Measurements from ENCODE around the gene TUBA8. TPM values are rescaled to one million over a fixed set of nuclear protein-coding genes. Genes with fewer than 3 reads are reported as not detected.
A peak's percentile ranks its signal among the peaks of the same experiment; 100 is the strongest.

Gene TUBA8
- total RNA-seq, 4 donors from 2014 or later, result 1.7 to 7.1 (median 2.6) TPM

DNA sequence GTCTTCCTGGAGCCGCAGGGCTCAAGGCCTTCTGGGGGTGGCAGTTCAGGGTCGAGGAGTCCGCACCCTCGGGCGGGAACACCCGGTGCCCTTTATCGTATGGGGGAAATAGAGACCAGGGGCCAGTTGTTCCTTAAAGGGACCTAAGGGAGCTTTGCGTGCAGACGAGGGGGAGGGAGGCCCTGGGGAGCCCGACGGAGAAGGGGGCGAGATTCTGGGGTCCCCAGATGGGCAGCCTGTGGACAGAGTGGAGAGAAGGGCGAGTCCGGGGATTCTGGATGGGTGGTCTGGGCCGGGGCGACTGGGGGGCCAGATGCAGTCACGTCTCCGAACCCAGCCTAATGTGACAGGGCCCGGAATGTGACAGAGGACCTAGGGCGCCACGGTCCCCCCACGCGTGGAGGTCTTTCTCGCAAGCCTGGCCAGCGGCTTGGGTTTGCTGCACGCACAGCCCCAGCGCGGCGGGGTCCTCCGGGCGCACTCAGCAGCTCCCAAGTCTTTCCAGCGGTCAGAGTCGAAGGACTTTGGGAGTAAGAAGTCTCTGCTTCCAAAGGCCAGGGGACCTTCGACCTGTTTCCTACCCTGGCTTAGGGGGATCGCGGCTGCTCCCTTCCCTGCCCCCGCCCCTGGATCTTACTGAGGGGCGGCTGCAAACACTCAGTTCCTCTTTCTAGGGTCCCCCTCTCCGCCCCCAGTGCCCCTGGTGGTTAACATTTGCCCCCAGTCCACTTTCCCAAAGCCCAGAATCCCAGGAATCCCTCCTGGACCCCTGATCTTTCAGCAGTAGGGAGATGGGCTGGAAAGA, 547 bp downstream of the TUBA8 start:
- H3K27me3 ChIP-seq, result peaks cover 5% of the 10 kb centered on the region
- 22% methylated on average over 20 of the region's 39 CpGs for WGBS
- no peaks in the 10 kb centered on the region for H3K9me3 ChIP-seq
- H3K36me3 ChIP-seq, result no peaks in the 10 kb centered on the region
- peak overlapping the region; percentile 53 for H3K4me3 ChIP-seq
- DNase-seq (ENCODE audit: low spot score in 2 of 2), result no peak
- TF ChIP-seq, protein P1, sequence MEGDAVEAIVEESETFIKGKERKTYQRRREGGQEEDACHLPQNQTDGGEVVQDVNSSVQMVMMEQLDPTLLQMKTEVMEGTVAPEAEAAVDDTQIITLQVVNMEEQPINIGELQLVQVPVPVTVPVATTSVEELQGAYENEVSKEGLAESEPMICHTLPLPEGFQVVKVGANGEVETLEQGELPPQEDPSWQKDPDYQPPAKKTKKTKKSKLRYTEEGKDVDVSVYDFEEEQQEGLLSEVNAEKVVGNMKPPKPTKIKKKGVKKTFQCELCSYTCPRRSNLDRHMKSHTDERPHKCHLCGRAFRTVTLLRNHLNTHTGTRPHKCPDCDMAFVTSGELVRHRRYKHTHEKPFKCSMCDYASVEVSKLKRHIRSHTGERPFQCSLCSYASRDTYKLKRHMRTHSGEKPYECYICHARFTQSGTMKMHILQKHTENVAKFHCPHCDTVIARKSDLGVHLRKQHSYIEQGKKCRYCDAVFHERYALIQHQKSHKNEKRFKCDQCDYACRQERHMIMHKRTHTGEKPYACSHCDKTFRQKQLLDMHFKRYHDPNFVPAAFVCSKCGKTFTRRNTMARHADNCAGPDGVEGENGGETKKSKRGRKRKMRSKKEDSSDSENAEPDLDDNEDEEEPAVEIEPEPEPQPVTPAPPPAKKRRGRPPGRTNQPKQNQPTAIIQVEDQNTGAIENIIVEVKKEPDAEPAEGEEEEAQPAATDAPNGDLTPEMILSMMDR (IDR thresholded peaks at IDR 0.05), result no peak
- TF ChIP-seq POLR2AphosphoS5 (IDR thresholded peaks at IDR 0.05) (no peak), POLR2A (IDR thresholded peaks at IDR 0.05) (no peak), EP300 (IDR thresholded peaks at IDR 0.05) (no peak)
- no peak overlapping the region for H3K27ac ChIP-seq
- peaks cover 22% of the 10 kb centered on the region for H3K4me1 ChIP-seq

DNA sequence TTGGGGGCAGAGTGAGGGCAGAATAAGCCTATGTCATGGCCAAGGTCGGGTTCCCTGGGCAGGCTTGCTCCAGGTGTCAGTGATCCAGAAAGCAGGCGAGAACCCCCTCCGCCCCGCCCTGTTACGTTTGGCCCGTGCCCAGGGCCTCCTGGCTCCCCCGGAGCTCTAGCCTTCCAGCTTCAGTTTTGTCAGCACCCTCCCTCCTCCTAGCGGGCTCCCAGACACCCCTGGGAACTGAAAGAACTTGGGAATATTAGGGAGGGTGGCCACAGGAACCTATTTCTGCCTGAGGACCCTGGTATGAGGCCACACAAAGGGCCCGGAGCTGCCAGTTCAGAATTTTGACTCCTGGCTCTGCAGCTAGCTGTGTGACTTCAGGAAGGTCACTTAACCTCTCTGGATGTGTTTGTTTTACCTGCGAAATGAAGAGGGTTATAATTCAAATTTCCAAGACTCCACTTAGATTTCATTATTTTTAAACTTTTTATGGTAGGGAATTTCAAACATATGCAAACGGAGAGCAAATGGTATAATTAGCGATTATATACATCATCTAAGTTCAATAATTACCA, 1.2 kb downstream of the TUBA8 start:
- no peaks in the 10 kb centered on the region for H3K9me3 ChIP-seq
- no peak overlapping the region for H3K27ac ChIP-seq
- H3K36me3 ChIP-seq, result no peaks in the 10 kb centered on the region
- DNase-seq (ENCODE audit: low spot score in 2 of 2), result no peak
- H3K4me3 ChIP-seq, result peak overlapping the region; percentile 53
- H3K27me3 ChIP-seq, result peaks cover 5% of the 10 kb centered on the region
- peaks cover 22% of the 10 kb centered on the region for H3K4me1 ChIP-seq
- WGBS, result 61% methylated on average over 12 of the region's 12 CpGs
- no peak for TF ChIP-seq POLR2A (IDR thresholded peaks at IDR 0.05)

DNA sequence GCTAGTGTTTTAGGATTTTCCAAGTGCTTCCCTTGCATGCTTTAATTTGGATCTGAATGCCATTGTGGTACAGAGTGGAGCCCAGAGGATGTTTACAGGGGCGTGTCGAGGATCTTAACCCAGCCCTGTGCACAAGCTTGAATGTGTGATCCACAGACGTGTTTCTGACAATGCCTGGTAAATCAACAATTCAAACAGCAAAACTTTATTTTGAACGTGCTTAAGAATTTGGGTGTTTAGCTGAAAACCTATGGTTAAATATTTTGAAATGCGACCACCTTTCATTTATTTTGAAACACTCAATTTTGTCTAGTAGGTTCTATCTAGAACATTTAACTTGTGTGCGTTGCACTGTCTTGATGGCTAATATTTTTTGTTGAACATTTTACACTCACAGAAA, 1.8 kb downstream of the TUBA8 start:
- H3K4me1 ChIP-seq, result peaks cover 22% of the 10 kb centered on the region
- H3K4me3 ChIP-seq, result no peak overlapping the region
- H3K36me3 ChIP-seq, result no peaks in the 10 kb centered on the region
- 67% methylated on average over 6 of the region's 6 CpGs for WGBS
- no peak for DNase-seq (ENCODE audit: low spot score in 2 of 2)
- TF ChIP-seq POLR2A (IDR thresholded peaks at IDR 0.05) (no peak), EP300 (IDR thresholded peaks at IDR 0.05) (no peak), POLR2AphosphoS5 (IDR thresholded peaks at IDR 0.05) (no peak)
- TF ChIP-seq, protein P1 (IDR thresholded peaks at IDR 0.05), result no peak
- H3K27me3 ChIP-seq, result peaks cover 5% of the 10 kb centered on the region
- H3K9me3 ChIP-seq, result no peaks in the 10 kb centered on the region
- H3K27ac ChIP-seq, result no peak overlapping the region

DNA sequence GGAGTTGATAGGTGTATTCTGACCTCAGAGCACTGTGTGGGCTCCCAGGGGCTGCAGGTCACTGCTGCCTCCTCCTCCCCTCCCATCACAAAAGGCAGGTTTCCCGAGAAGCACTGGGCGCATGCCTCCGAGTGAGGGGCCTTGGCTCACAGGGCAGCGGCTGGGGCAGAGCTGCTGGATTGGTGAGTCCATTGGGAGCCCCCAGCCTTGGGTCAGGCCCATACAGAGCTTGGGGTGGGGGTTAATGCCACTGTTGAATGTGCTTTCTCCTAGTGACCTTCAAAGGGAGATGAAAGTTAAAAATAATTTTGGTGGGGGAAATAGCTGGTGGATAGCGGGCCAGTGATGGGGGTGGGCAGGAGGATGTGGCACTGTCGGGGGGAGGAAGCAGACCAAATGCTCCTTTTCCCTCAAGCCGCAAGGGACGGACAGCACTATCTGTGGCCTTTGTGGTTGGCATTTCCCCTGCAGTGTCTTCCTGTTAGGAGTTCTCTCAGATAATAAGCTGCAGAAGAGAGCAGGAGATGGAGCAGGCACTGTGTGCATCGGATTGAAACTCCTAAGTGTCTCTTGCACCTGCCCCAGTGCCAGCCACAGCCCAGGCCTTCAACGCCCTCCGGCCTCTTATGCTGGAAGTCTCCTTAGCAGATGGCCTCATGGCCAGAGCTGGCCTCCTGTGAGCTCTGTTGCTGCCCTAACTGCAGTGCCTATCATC, 3.2 kb downstream of the TUBA8 start:
- 79% methylated on average over 8 of the region's 11 CpGs for WGBS
- Histone ChIP-seq H3K27ac (no peak overlapping the region), H3K27me3 (peaks cover 5% of the 10 kb centered on the region)

DNA sequence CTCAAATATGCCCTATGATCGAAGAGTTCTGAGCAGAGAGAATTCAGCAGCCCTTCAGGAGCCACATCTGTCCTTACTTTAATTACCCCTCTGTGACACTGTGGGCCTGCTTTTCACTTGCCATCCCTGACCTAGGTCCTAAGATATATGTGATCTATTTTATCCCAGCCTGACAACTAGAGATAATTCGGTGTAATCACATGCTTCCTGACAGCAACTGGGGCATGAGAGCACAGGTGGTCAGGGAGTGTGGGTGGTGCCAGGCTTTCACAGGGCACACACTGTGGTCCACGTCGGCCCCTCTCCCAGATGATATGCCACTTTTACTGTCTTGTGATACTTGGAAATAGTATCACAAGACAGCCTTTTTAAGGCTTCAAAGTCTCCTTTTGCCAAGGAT, 3.9 kb downstream of the TUBA8 start:
- Histone ChIP-seq H3K4me3 (no peak overlapping the region), H3K36me3 (no peaks in the 10 kb centered on the region), H3K27me3 (peaks cover 5% of the 10 kb centered on the region), H3K27ac (no peak overlapping the region), H3K9me3 (no peaks in the 10 kb centered on the region), H3K4me1 (peaks cover 25% of the 10 kb centered on the region)
- TF ChIP-seq POLR2A (IDR thresholded peaks at IDR 0.05) (no peak), EP300 (IDR thresholded peaks at IDR 0.05) (no peak), POLR2AphosphoS5 (IDR thresholded peaks at IDR 0.05) (no peak)
- TF ChIP-seq, protein P1 (IDR thresholded peaks at IDR 0.05), result no peak
- WGBS, result 70% methylated on average over 4 of the region's 4 CpGs
- DNase-seq (ENCODE audit: low spot score in 2 of 2), result no peak

More for the DNA sequence above, 3.2 kb downstream of the TUBA8 start:
- DNase-seq (ENCODE audit: low spot score in 2 of 2), result no peak
- TF ChIP-seq POLR2A (IDR thresholded peaks at IDR 0.05), result no peak
- TF ChIP-seq, protein P1 (IDR thresholded peaks at IDR 0.05), result no peak
- no peak for TF ChIP-seq EP300 (IDR thresholded peaks at IDR 0.05)
- TF ChIP-seq POLR2AphosphoS5 (IDR thresholded peaks at IDR 0.05), result no peak
- Histone ChIP-seq H3K9me3 (no peaks in the 10 kb centered on the region), H3K4me3 (no peak overlapping the region), H3K36me3 (no peaks in the 10 kb centered on the region), H3K4me1 (peaks cover 22% of the 10 kb centered on the region)
